Measurements from ENCODE around the gene UQCRQ. TPM values are rescaled to one million over a fixed set of nuclear protein-coding genes. Genes with fewer than 3 reads are reported as not detected.

The UQCRQ gene
- total and polyA plus RNA-seq, 3 donors from 2014 or later = 154 to 171 (median 167) TPM

DNA sequence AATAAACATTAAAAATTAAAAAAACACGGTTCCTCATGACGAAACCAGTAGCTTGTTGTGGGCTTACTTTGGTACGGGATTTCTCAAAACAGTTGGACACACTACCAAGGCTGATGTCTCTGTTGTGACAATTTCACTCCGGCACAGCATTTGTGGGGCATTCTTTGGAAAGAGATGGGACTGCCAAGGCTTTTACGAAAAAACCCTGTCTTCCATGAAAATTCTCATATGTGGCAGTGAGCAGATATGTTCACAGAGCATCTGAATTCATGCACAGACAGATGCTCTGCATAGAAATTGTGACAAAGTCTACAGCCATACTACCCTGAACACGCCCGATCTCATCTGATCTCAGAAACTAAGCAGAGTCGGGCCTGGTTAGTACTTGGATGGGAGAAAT lies 18.2 kb upstream of the UQCRQ start:
- WGBS, 2 donors = 93 to 95% methylated on average over 8 of the region's 8 CpGs
- intact Hi-C loops (cut with DNase I; ENCODE audit: low total_unique reads) = no loop called here
- Histone ChIP-seq H3K9me3 (no peaks in the 10 kb centered on the region), H3K4me1 (no peaks in the 10 kb centered on the region), H3K27ac (no peak overlapping the region), H3K36me3 (ENCODE audit: low read depth, missing control alignments) (no peaks in the 10 kb centered on the region), H3K27me3 (no peaks in the 10 kb centered on the region), H3K4me3 (no peak overlapping the region)
- TF ChIP-seq POLR2A (IDR thresholded peaks at IDR 0.05) = no peak
- TF ChIP-seq, protein P1, sequence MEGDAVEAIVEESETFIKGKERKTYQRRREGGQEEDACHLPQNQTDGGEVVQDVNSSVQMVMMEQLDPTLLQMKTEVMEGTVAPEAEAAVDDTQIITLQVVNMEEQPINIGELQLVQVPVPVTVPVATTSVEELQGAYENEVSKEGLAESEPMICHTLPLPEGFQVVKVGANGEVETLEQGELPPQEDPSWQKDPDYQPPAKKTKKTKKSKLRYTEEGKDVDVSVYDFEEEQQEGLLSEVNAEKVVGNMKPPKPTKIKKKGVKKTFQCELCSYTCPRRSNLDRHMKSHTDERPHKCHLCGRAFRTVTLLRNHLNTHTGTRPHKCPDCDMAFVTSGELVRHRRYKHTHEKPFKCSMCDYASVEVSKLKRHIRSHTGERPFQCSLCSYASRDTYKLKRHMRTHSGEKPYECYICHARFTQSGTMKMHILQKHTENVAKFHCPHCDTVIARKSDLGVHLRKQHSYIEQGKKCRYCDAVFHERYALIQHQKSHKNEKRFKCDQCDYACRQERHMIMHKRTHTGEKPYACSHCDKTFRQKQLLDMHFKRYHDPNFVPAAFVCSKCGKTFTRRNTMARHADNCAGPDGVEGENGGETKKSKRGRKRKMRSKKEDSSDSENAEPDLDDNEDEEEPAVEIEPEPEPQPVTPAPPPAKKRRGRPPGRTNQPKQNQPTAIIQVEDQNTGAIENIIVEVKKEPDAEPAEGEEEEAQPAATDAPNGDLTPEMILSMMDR (IDR thresholded peaks at IDR 0.05) = no peak
- DNase-seq = no peak

DNA sequence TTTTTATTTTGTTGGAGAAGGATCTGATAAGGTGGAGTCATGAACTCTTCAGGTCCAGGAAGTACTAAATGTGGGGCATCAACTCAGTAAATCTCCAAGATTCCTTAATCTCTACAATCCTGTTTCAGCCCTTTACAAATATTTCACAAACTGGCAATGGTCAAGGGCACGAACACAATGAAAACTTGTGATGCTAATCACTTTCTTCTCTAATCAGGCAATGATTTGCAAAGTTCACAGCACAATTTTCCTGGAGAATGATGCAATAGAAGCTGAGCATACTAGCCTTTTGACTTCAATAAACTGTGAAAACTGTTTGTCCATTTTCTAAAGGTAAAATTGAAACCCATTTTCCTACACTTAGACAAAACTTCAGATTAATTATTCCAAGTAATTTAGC lies 17.1 kb upstream of the UQCRQ start:
- no peaks in the 10 kb centered on the region for H3K4me1 ChIP-seq
- WGBS, 2 donors = 39 to 44% methylated on average over 1 of the region's 1 CpG

DNA sequence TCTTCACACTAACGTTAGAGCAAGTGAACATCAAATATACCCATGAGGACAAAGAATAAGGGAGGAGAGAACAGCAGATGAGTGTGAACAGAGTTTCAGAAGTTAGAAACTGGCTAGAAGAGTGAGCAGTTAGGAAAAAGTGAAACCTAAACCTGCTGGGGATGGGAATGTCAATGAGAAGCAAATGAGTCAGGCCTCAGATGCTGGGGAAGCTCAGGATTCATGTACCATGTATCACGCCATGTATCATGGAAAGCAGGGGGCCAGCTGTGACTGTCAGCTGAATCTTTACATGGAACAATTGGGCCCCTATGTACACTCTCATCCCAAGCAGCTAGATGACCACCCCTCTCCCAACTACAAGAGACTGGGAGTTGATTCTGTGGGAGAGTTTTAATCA lies 16.4 kb upstream of the UQCRQ start:
- intact Hi-C loops (cut with DNase I; ENCODE audit: low total_unique reads) = no loop called here
- TF ChIP-seq, protein P1 (IDR thresholded peaks at IDR 0.05) = no peak
- TF ChIP-seq POLR2A (IDR thresholded peaks at IDR 0.05) = no peak
- H3K4me1 ChIP-seq = no peaks in the 10 kb centered on the region
- 64 to 69% methylated on average over 2 of the region's 2 CpGs for WGBS, 2 donors
- H3K4me3 ChIP-seq = no peak overlapping the region
- H3K27ac ChIP-seq = no peak overlapping the region
- no peaks in the 10 kb centered on the region for H3K36me3 ChIP-seq (ENCODE audit: low read depth, missing control alignments)
- no peaks in the 10 kb centered on the region for H3K27me3 ChIP-seq
- H3K9me3 ChIP-seq = no peaks in the 10 kb centered on the region
- no peak for DNase-seq

More for the DNA sequence above, 17.1 kb upstream of the UQCRQ start:
- Histone ChIP-seq H3K27me3 (no peaks in the 10 kb centered on the region), H3K9me3 (no peaks in the 10 kb centered on the region), H3K27ac (no peak overlapping the region), H3K4me3 (no peak overlapping the region), H3K36me3 (ENCODE audit: low read depth, missing control alignments) (no peaks in the 10 kb centered on the region)
- intact Hi-C loops (cut with DNase I; ENCODE audit: low total_unique reads) = no loop called here
- DNase-seq = no peak
- no peak for TF ChIP-seq POLR2A (IDR thresholded peaks at IDR 0.05)
- TF ChIP-seq, protein P1 (IDR thresholded peaks at IDR 0.05) = no peak

DNA sequence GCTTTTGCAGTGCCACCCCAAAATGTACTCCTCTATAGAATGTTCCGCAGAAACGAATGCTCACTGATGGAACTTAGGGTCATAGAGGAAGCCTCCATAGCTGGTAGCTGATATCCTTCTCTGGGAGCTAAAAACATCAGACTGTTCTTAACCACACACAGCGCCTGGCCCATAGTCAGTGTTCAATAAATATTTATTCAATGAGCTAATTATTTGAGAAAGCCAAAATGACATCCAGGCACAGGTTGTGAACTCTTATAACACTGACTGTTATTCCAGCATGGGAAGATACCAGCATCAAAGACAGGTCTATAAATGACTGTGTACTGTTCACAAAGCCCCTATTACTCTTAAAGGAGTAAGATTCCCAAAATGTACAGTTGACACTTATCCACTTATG lies 13.1 kb upstream of the UQCRQ start:
- WGBS, 2 donors = 91 to 94% methylated on average over 3 of the region's 3 CpGs
- intact Hi-C loops (cut with DNase I; ENCODE audit: low total_unique reads) = no loop called here
- Histone ChIP-seq H3K4me3 (no peak overlapping the region), H3K36me3 (ENCODE audit: low read depth, missing control alignments) (no peaks in the 10 kb centered on the region), H3K27ac (no peak overlapping the region), H3K27me3 (no peaks in the 10 kb centered on the region), H3K9me3 (no peaks in the 10 kb centered on the region), H3K4me1 (no peaks in the 10 kb centered on the region)
- no peak for DNase-seq
- no peak for TF ChIP-seq POLR2A (IDR thresholded peaks at IDR 0.05)
- TF ChIP-seq, protein P1 (IDR thresholded peaks at IDR 0.05) = no peak

DNA sequence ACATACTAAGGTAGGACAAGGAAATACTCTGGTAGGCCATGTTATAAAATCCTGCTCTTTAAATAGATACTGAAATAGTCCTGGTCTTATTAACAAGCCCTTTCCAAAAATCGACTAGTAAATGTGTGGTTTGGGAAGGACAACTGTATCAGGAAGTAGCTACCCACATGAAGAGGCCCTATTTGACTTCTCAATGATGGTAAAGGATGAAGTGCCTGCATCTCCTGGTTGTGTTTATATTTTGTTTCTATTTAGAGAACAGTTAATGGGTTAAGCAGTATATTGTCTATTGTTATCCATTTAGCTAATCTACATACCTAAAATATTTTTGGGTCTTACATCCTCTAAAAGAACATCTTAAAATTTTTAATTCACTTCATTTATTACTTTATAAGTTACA lies 12.7 kb upstream of the UQCRQ start:
- intact Hi-C loops (cut with DNase I; ENCODE audit: low total_unique reads) = no loop called here
- no peak for DNase-seq
- Histone ChIP-seq H3K36me3 (ENCODE audit: low read depth, missing control alignments) (no peaks in the 10 kb centered on the region), H3K9me3 (no peaks in the 10 kb centered on the region), H3K27me3 (no peaks in the 10 kb centered on the region), H3K4me1 (no peaks in the 10 kb centered on the region), H3K4me3 (no peak overlapping the region), H3K27ac (no peak overlapping the region)
- WGBS, 2 donors = 35 to 62% methylated on average over 1 of the region's 1 CpG
- TF ChIP-seq, protein P1 (IDR thresholded peaks at IDR 0.05) = no peak
- no peak for TF ChIP-seq POLR2A (IDR thresholded peaks at IDR 0.05)

Data from testis (tissue), 3 donors.